Aorta (tissue), 5 donors: ENCODE data around the gene MAN2B2. TPM values are rescaled to one million over a fixed set of nuclear protein-coding genes. Genes with fewer than 3 reads are reported as not detected.
"Not testable (repeated sequence)": the region's sequence is repeated elsewhere in the genome, so short reads cannot be mapped to it uniquely, and the experiment has no call there.

ENCODE experiments used
- ATAC-seq: fragments of 200-7000 bp; cut with Tn5 transposase; one replicate; pipeline ENCODE4 v1.9.1; 2022; ENCODE audit warnings: moderate library complexity; ENCODE audit not compliant: low FRiP score
- DNase-seq, 2 donors: peaks; one replicate each; pipeline ENCODE4 v3.0.0-alpha.2; 2020
- H3K27ac ChIP-seq, 2 donors: one replicate each; pipeline ENCODE4 v1.5.1; 2013; ENCODE audit warnings: low read length in 2 of 2, mild to moderate bottlenecking in 2 of 2, moderate library complexity in 2 of 2, control low read depth in 1 of 2, inconsistent platforms in 1 of 2, low read depth in 1 of 2
- H3K27me3 ChIP-seq, 2 donors: one replicate each; pipeline ENCODE4 v1.6.1; 2013; ENCODE audit warnings: control low read depth in 1 of 2, low read length in 1 of 2, mild to moderate bottlenecking in 1 of 2, moderate library complexity in 1 of 2; ENCODE audit not compliant: insufficient read depth in 2 of 2, control insufficient read depth in 1 of 2
- H3K36me3 ChIP-seq, 2 donors: one replicate each; pipeline ENCODE4 v1.6.1; 2013; ENCODE audit warnings: control low read depth in 1 of 2, low read length in 1 of 2, mild to moderate bottlenecking in 1 of 2; ENCODE audit not compliant: insufficient read depth in 2 of 2, control insufficient read depth in 1 of 2
- H3K4me1 ChIP-seq, 2 donors: one replicate each; pipeline ENCODE4 v1.6.1; 2013; ENCODE audit warnings: low read length in 2 of 2, control low read depth in 1 of 2, mild to moderate bottlenecking in 1 of 2, moderate library complexity in 1 of 2; ENCODE audit not compliant: insufficient read depth in 2 of 2, control insufficient read depth in 1 of 2
- H3K4me3 ChIP-seq, 2 donors: one replicate each; pipeline ENCODE4 v1.5.1; 2013; ENCODE audit warnings: low read length in 2 of 2, control low read depth in 1 of 2, mild to moderate bottlenecking in 1 of 2
- H3K9me3 ChIP-seq: one replicate; pipeline ENCODE4 v1.6.1; 2013; ENCODE audit warnings: mild to moderate bottlenecking, low read length; ENCODE audit not compliant: control insufficient read depth
- WGBS, 2 donors: extraction: QIAGEN DNeasy Blood & Tissue Kit; methylation state at CpG; one replicate each; pipeline ENCODE4 v1.1.7; 2013; 5-methylcytosine and 5-hydroxymethylcytosine counted together
- intact Hi-C, 2 donors: fragments of 100-400 bp; cut with DNase I; formaldehyde crosslinking; loops; one replicate each; pipeline versions ENCODE4 v1.14.2 to v1.15.0; 2022
- polyA plus RNA-seq, 2 donors: library from polyadenylated mRNA; stranded (reverse); fragments of 200-250 nt; gene quantifications; one replicate each; pipeline ENCODE4 v1.2.3, GENCODE V29; 2013
- total RNA-seq, 2 donors: library from RNA; stranded (reverse); fragmentation: NEBNext Ultra II Directional; extraction: Animal tissue kit (Norgen Biotek cat#: 25700); gene quantifications; one replicate each; pipeline ENCODE4 v1.2.1, GENCODE V29; 2021
- donor health status: healthy with polysubstance abuse.
- donor health status: Bipolar disorder and iron deficiency.
- donor health status: DM: no; HTN: no; CAD: no.
- donor health status: DM: no; HTN: no; CAD: no.
- donor health status: DM: yes; HTN: yes; CAD: no.

Gene MAN2B2
- total and polyA plus RNA-seq, 4 donors, result 13.1 to 58.0 (median 42.5) TPM

DNA sequence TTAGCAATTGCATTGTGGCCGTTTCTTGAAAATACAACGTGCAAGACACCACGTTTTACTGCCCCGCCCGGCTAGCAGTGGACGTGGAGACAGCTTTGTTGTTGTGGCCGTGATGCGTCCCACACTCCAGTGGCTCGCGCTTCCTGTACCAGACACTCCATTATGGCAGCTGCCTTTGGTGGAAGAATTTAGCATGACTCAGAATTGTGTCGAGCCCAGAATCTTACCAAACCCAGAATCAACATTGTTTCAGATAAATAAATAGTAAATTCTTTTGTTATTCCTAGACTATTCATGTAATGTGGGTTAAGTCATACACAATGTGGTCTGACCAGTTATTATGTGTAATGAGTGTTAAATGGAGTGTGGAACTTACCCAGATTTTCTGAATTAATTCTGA is 93.4 kb downstream of the MAN2B2 start:
- Histone ChIP-seq H3K4me3 (no peak overlapping the region), H3K9me3 (no peaks in the 10 kb centered on the region), H3K27me3 (no peaks in the 10 kb centered on the region), H3K4me1 (no peaks in the 10 kb centered on the region), H3K27ac (no peak overlapping the region), H3K36me3 (no peaks in the 10 kb centered on the region)
- intact Hi-C loops, result no loop called here
- DNase-seq (no peak), ATAC-seq (no peak)
- 68 to 77% methylated on average over 11 of the region's 11 CpGs for WGBS, 2 donors

DNA sequence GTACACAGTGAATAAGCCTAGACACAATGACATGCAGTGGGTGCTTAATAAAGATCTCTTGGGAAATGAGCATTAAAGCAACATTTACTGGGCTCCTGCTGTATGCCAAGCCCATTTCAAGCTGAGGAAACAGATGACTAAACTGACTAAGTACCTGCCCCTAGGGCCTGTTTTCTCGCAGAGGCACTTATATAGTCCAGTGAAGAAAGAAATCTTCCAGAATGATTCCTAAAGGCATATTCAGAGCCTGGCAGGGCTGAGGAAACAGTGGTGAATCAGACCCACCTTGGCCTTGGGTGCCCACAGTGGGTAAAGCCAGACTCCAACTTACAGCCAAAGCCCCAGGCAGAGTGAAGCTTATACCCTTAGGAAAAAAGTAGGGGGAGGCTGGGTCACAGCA is 96.7 kb downstream of the MAN2B2 start:
- Histone ChIP-seq H3K4me1 (peaks cover 0 to 5% of the 10 kb centered on the region in 2 donors), H3K36me3 (no peaks in the 10 kb centered on the region), H3K27me3 (no peaks in the 10 kb centered on the region), H3K27ac (no peak overlapping the region), H3K4me3 (no peak overlapping the region), H3K9me3 (no peaks in the 10 kb centered on the region)
- no peak for DNase-seq
- WGBS, 2 donors, result 87 to 92% methylated on average over 1 of the region's 1 CpG
- intact Hi-C loops, result no loop called here
- ATAC-seq, result no peak

DNA sequence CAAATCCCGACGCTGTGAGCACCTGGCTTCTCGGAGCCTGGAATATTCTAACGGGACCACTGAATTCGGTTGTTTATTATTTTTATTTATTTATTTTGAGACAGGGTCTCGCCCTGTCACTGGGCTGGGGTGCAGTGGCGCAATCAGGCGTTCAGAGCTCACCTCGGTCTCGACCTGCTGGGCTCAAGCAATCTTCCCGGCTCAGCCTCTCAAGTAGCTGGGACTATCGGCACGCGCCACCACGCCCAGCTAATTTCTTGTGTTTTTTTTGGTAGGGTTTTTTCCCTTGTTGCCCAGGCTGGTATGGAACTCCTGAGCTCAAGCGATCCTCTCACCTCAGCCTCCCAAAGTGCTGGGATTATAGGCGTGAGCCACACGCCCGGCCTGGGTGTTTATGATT is 97.1 kb downstream of the MAN2B2 start:
- H3K9me3 ChIP-seq, result no peaks in the 10 kb centered on the region
- intact Hi-C loops, result no loop called here
- no peaks in the 10 kb centered on the region for H3K36me3 ChIP-seq
- H3K27me3 ChIP-seq, result no peaks in the 10 kb centered on the region
- WGBS, 2 donors, result 96 to 98% methylated on average over 19 of the region's 19 CpGs
- H3K27ac ChIP-seq, result no peak overlapping the region
- peaks cover 0 to 5% of the 10 kb centered on the region in 2 donors for H3K4me1 ChIP-seq
- H3K4me3 ChIP-seq, result no peak overlapping the region
- no peak for DNase-seq
- no peak for ATAC-seq

DNA sequence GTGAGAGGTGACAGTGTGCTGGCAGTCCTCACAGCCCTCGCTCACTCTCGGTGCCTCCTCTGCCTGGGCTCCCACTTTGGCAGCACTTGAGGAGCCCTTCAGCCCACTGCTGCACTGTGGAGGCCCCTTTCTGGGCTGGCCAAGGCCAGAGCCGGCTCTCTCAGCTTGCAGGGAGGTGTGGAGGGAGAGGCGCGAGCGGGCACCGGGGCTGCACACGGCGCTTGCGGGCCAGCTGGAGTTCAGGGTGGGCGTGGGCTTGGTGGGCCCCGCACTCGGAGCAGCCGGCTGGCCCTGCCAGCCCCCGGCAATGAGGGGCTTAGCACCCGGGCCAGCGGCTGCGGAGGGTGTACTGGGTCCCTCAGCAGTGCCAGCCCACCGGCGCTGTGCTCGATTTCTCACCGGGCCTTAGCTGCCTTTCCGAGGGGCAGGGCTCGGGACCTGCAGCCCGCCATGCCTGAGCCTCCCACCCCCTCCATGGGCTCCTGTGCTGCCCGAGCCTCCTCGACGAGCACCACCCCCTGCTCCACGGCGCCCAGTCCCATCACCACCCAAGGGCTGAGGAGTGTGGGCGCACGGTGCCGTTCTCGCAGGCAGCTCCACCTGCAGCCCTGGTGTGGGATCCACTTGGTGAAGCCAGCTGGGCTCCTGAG is 97.7 kb downstream of the MAN2B2 start:
- H3K9me3 ChIP-seq, H3K36me3 ChIP-seq, DNase-seq, ATAC-seq, intact Hi-C loops, H3K27me3 ChIP-seq, H3K4me3 ChIP-seq, H3K27ac ChIP-seq, H3K4me1 ChIP-seq: not testable (repeated sequence)
- 97 to 99% methylated on average over 30 to 34 of the region's 34 CpGs for WGBS, 2 donors

Other genes with a start within 250 kb of the MAN2B2 start
- 1 to 10 TPM in 1 of 2 donors, under 1 TPM in 1; 0.65 to 1.3 TPM for gene PPP2R2C, start 102.6 kb upstream of the MAN2B2 start, total RNA-seq
- gene PPP2R2C, start 102.6 kb upstream of the MAN2B2 start, polyA plus RNA-seq, result under 1 TPM in 1 of 2 donors, not detected in 1; 0.25 TPM
- gene MRFAP1, start 65.5 kb downstream of the MAN2B2 start, total RNA-seq, result 100 to 1,000 TPM; 244 to 263 TPM
- gene MRFAP1, start 65.5 kb downstream of the MAN2B2 start, polyA plus RNA-seq, result 100 to 1,000 TPM; 326 to 419 TPM
- 1 to 10 TPM; 1.9 to 7.2 TPM for gene S100P, start 118.7 kb downstream of the MAN2B2 start, total RNA-seq
- 10 to 100 TPM in 1 of 2 donors, 1 to 10 TPM in 1; 4.3 to 17.2 TPM for gene S100P, start 118.7 kb downstream of the MAN2B2 start, polyA plus RNA-seq
- 10 to 100 TPM; 38.3 to 43.6 TPM for gene MRFAP1L1, start 134.7 kb downstream of the MAN2B2 start, total RNA-seq
- gene MRFAP1L1, start 134.7 kb downstream of the MAN2B2 start, polyA plus RNA-seq, result 10 to 100 TPM; 47.8 to 91.0 TPM
- gene BLOC1S4, start 141.0 kb downstream of the MAN2B2 start, total RNA-seq, result 10 to 100 TPM; 10.8 to 12.5 TPM
- 1 to 10 TPM; 8.6 to 8.8 TPM for gene BLOC1S4, start 141.0 kb downstream of the MAN2B2 start, polyA plus RNA-seq
- 10 to 100 TPM; 32.0 to 38.8 TPM for gene KIAA0232, start 207.5 kb downstream of the MAN2B2 start, total RNA-seq
- 1 to 10 TPM; 7.9 to 9.2 TPM for gene KIAA0232, start 207.5 kb downstream of the MAN2B2 start, polyA plus RNA-seq